C4-2B (cell line): ENCODE measurements around the gene ERCC8.

Experiments
- ZFX ChIP-seq: fragments of 450-650 bp; IDR thresholded peaks from 2 replicates; pipeline ENCODE4 v1.6.1; 2017
- TF ChIP-seq, protein P1 (sequence below): fragments of 450-650 bp; conservative IDR thresholded peaks from 2 replicates; pipeline ENCODE4 v1.5.1; 2017; ENCODE audit warnings: mild to moderate bottlenecking

DNA sequence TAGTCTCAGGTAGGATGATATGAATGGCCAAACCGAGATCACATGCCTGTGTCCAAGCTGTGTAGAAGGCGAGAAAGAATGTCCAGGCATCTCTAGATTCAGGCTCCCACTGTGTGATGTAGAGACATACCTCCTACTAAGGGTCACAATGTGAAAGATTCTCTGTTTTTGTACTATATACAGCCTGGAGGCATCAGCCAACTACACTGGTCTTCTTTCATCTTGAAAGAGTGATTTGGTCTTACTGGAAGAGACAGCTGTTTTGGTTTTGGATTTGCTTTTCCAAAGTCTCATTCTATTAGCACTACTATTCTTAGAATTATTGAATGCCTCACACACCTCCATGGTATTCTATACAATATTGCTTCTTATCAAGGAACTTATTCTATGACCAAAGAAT lies 26.4 kb downstream of the ERCC8 start:
- TF ChIP-seq, protein P1, sequence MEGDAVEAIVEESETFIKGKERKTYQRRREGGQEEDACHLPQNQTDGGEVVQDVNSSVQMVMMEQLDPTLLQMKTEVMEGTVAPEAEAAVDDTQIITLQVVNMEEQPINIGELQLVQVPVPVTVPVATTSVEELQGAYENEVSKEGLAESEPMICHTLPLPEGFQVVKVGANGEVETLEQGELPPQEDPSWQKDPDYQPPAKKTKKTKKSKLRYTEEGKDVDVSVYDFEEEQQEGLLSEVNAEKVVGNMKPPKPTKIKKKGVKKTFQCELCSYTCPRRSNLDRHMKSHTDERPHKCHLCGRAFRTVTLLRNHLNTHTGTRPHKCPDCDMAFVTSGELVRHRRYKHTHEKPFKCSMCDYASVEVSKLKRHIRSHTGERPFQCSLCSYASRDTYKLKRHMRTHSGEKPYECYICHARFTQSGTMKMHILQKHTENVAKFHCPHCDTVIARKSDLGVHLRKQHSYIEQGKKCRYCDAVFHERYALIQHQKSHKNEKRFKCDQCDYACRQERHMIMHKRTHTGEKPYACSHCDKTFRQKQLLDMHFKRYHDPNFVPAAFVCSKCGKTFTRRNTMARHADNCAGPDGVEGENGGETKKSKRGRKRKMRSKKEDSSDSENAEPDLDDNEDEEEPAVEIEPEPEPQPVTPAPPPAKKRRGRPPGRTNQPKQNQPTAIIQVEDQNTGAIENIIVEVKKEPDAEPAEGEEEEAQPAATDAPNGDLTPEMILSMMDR = no peak
- TF ChIP-seq ZFX = no peak
